Transverse colon (tissue), 4 donors: ENCODE data around the gene VTN. TPM values are rescaled to one million over a fixed set of nuclear protein-coding genes. Genes with fewer than 3 reads are reported as not detected.

Experiments used
- DNase-seq: peaks from one replicate; pipeline ENCODE4 v3.0.0-alpha.2; 2019
- H3K27ac ChIP-seq, 4 donors: fragments of 200-600 bp; sonication (generic); 2 replicates each; pipeline ENCODE4 v1.5.1; 2016 to 2018; ENCODE audit warnings: inconsistent platforms in 4 of 4
- H3K27me3 ChIP-seq: fragments of 200-600 bp; sonication (generic); 2 replicates; pipeline ENCODE4 v1.5.1; 2017; ENCODE audit warnings: inconsistent platforms
- H3K36me3 ChIP-seq, 4 donors: fragments of 200-600 bp; sonication (generic); 2 replicates each; pipeline ENCODE4 v1.5.1; 2017 to 2019; ENCODE audit warnings: inconsistent platforms in 4 of 4
- H3K4me1 ChIP-seq, 4 donors: fragments of 200-600 bp; sonication (generic); 2 replicates each; pipeline ENCODE4 v1.5.1; 2017 to 2020; ENCODE audit warnings: inconsistent platforms in 4 of 4
- H3K4me3 ChIP-seq, 4 donors: fragments of 200-600 bp; sonication (generic); 1 replicate in 1 of 4; 2 replicates in 3 of 4; pipeline versions ENCODE4 v1.5.1 to v1.6.1; 2017 to 2019; ENCODE audit warnings: inconsistent platforms in 4 of 4
- H3K9me3 ChIP-seq, 2 donors: fragments of 200-600 bp; sonication (generic); 2 replicates each; pipeline ENCODE4 v1.5.1; 2017 to 2019; ENCODE audit warnings: inconsistent platforms in 2 of 2
- EP300 ChIP-seq: sonication (generic); formaldehyde crosslinking; IDR thresholded peaks from one replicate; pipeline ENCODE4 v1.6.1; 2017; ENCODE audit warnings: antibody characterized with exemption, low read depth
- POLR2A ChIP-seq: fragments of 450-650 bp; IDR thresholded peaks from one replicate; pipeline ENCODE4 v1.6.1; 2016; ENCODE audit warnings: antibody characterized with exemption, mild to moderate bottlenecking, moderate library complexity
- POLR2AphosphoS5 ChIP-seq, 3 donors: sonication (generic); formaldehyde crosslinking; IDR thresholded peaks; one replicate each; pipeline ENCODE4 v1.6.1; 2016; ENCODE audit warnings: antibody characterized with exemption in 3 of 3
- WGBS, 2 donors: methylation state at CpG; one replicate each; pipeline ENCODE4 v1.1.5; 2018; ENCODE audit warnings: low coverage in 1 of 2; 5-methylcytosine and 5-hydroxymethylcytosine counted together
- in situ Hi-C, 4 donors: fragments of 200-750 bp; cut with MboI; loops; one replicate each; pipeline versions ENCODE4 v1.15.0 to v1.15.1; 2017; ENCODE audit warnings: low sequenced_read_pairs in 3 of 4, low pct_ligation_motif_present in 1 of 4, low pct_unique_long_range_greater_than_20kb in 1 of 4
- intact Hi-C: fragments of 100-400 bp; cut with DNase I; formaldehyde crosslinking; loops from one replicate; pipeline ENCODE4 v1.15.1; 2023; ENCODE audit warnings: low total_unique reads
- total RNA-seq, 4 donors: library from RNA; depleted of rRNA; stranded (reverse); fragments of >200 nt; gene quantifications; one replicate each; pipeline ENCODE4 v1.1.0, GENCODE V29; 2016
- TF ChIP-seq, protein P1 (sequence below), 5 experiments: fragments of 200-600 bp in 3 of 5; fragments of 450-650 bp in 2 of 5; sonication (generic) in 3 of 5; IDR thresholded peaks; 1 replicate in 2 of 5; 2 replicates in 3 of 5; pipeline ENCODE4 v1.5.1; 2016 to 2017; ENCODE audit warnings: antibody characterized with exemption in 5 of 5, inconsistent platforms in 3 of 5, mild to moderate bottlenecking in 2 of 5, moderate library complexity in 1 of 5

Gene VTN
- total RNA-seq, 4 donors from 2014 or later, result not detected

DNA sequence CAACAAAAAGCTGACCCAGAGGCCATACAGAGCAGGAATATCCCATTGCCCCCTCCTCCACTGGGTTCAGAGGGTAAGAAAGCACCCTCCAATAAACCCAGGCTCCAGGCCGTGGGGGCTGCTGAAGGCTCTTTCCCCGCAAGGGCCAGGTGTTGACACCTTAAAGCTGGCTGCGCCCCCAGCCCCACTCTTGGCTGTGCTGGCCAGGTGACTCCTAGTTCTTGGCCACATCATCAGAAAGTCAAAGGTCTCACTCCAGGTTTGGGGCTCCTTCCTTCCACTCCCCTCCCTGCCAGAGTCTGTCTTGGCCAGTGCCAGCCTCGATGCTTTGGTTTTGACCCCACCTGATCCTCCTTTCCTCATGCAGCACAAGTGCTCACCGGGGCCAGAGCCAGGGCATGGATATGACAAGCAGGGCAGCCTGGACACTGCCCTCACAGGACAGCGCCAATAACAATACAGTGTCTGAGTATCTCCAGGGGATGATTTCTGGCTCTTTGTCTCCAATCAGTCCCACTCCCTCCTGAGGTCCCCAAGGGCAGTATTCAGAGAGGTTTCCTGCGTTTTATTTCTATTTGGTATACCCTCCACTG is 27.7 kb upstream of the VTN start:
- Histone ChIP-seq H3K36me3 (no peaks in the 10 kb centered on the region), H3K9me3 (no peaks in the 10 kb centered on the region), H3K4me3 (no peak overlapping the region), H3K27me3 (no peaks in the 10 kb centered on the region), H3K27ac (no peak overlapping the region), H3K4me1 (no peaks in the 10 kb centered on the region)
- intact Hi-C loops, result no loop called here
- in situ Hi-C loops, result no loop called here
- WGBS, 2 donors, result 76 to 79% methylated on average over 3 to 7 of the region's 7 CpGs
- TF ChIP-seq POLR2AphosphoS5 (IDR thresholded peaks at IDR 0.05) (no peak), EP300 (no peak), POLR2A (no peak)
- TF ChIP-seq, protein P1, sequence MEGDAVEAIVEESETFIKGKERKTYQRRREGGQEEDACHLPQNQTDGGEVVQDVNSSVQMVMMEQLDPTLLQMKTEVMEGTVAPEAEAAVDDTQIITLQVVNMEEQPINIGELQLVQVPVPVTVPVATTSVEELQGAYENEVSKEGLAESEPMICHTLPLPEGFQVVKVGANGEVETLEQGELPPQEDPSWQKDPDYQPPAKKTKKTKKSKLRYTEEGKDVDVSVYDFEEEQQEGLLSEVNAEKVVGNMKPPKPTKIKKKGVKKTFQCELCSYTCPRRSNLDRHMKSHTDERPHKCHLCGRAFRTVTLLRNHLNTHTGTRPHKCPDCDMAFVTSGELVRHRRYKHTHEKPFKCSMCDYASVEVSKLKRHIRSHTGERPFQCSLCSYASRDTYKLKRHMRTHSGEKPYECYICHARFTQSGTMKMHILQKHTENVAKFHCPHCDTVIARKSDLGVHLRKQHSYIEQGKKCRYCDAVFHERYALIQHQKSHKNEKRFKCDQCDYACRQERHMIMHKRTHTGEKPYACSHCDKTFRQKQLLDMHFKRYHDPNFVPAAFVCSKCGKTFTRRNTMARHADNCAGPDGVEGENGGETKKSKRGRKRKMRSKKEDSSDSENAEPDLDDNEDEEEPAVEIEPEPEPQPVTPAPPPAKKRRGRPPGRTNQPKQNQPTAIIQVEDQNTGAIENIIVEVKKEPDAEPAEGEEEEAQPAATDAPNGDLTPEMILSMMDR (IDR thresholded peaks at IDR 0.05), result no peak
- DNase-seq, result no peak

DNA sequence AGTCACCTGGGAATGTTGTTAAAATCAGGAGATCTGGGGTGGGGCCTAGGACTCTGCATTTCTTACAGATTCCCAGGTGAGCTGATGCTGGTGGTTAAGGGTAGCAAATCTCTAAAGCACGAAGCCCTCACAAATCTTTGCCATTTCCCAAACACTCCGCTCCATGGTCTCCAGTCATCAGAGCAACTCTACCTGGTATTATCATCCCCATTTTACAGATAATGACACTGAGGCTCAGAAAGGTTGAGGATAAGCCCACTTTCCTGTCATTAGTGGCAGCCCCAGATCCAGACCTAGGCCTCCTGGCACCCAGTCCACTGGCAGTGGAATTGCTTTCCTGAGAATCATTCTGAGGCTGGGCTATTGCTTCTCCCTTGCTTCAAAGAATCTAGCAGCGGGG is 27.2 kb upstream of the VTN start:
- H3K9me3 ChIP-seq, result no peaks in the 10 kb centered on the region
- H3K36me3 ChIP-seq, result peaks cover 0 to 2% (median 0%) of the 10 kb centered on the region in 4 donors
- H3K27me3 ChIP-seq, result no peaks in the 10 kb centered on the region
- WGBS, 2 donors, result 95 to 100% methylated on average over 1 to 3 of the region's 3 CpGs
- no peak overlapping the region for H3K4me3 ChIP-seq
- intact Hi-C loops (no loop called here), in situ Hi-C loops (no loop called here)
- H3K4me1 ChIP-seq, result no peaks in the 10 kb centered on the region
- no peak for TF ChIP-seq POLR2A
- no peak overlapping the region for H3K27ac ChIP-seq
- DNase-seq, result no peak

DNA sequence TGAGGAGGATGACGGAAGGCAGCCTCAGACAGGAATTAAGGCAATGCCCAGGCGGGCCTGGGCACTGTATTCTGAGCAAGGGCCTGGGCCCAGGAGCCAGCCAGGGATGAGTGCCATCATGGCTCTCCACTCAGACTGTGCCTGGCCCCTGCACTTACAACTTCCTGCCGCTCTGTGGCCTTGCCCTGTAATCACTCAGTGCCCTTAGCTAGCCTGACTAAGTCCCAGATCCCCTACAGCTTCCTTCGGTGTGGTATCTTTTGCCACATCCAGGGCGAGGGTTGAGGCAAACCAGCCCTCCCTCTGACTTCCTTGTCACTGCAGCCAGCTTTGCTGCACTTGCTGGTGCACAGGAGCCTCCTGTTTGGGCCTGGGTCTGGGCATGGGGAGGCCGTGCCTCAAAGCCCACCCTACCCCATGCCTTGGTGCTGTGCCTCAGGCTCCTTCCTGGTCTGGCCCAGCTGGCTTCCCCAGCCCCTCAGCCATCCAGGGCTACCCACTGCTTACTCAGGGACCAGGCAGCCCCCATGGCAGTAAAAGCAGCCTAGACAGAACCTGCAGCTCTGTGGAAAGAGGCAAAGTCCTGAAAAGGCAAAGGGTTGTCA is 26.6 kb upstream of the VTN start:
- DNase-seq, result no peak
- peaks cover 0 to 4% (median 0%) of the 10 kb centered on the region in 4 donors for H3K36me3 ChIP-seq

DNA sequence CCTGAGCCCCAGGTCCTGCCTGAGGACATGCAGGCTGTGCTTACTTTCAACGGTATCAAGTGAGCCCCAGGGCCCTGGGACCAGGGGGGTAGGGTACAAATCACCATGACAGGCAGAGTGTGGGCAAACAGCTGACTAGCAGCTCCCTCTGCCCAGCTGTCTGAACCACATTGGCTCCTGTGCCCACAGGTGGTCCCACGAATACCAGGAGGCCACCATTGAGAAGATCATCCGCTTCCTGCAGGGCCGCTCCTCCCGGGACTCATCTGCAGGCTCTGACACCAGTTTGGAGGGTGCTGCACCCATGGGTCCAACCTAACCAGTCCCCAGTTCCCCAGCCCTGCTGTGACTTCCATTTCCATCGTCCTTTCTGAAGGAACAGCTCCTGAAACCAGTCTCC is 25.9 kb upstream of the VTN start:
- no peaks in the 10 kb centered on the region for H3K9me3 ChIP-seq
- TF ChIP-seq EP300, result no peak
- TF ChIP-seq POLR2AphosphoS5 (IDR thresholded peaks at IDR 0.05), result no peak
- no peak for TF ChIP-seq POLR2A
- TF ChIP-seq, protein P1 (IDR thresholded peaks at IDR 0.05), result no peak
- in situ Hi-C loops (no loop called here), intact Hi-C loops (no loop called here)
- WGBS, 2 donors, result 86% methylated on average over 4 of the region's 6 CpGs; no CpG with 5 or more reads in 1 of the 2 donors
- no peak overlapping the region for H3K4me3 ChIP-seq
- H3K36me3 ChIP-seq, result peaks cover 0 to 4% (median 2%) of the 10 kb centered on the region in 4 donors
- H3K27ac ChIP-seq, result no peak overlapping the region
- no peaks in the 10 kb centered on the region for H3K27me3 ChIP-seq
- DNase-seq, result no peak
- H3K4me1 ChIP-seq, result no peaks in the 10 kb centered on the region

More for the DNA sequence above, 26.6 kb upstream of the VTN start:
- no peak overlapping the region for H3K4me3 ChIP-seq
- in situ Hi-C loops (no loop called here), intact Hi-C loops (no loop called here)
- WGBS, 2 donors, result 40 to 56% methylated on average over 1 to 6 of the region's 6 CpGs
- no peaks in the 10 kb centered on the region for H3K27me3 ChIP-seq
- no peak for TF ChIP-seq POLR2A
- no peak for TF ChIP-seq EP300
- TF ChIP-seq POLR2AphosphoS5 (IDR thresholded peaks at IDR 0.05), result no peak
- TF ChIP-seq, protein P1 (IDR thresholded peaks at IDR 0.05), result no peak
- H3K27ac ChIP-seq, result no peak overlapping the region
- no peaks in the 10 kb centered on the region for H3K4me1 ChIP-seq
- H3K9me3 ChIP-seq, result no peaks in the 10 kb centered on the region
